Measurements from ENCODE around the gene L3MBTL4.

The L3MBTL4 gene

DNA sequence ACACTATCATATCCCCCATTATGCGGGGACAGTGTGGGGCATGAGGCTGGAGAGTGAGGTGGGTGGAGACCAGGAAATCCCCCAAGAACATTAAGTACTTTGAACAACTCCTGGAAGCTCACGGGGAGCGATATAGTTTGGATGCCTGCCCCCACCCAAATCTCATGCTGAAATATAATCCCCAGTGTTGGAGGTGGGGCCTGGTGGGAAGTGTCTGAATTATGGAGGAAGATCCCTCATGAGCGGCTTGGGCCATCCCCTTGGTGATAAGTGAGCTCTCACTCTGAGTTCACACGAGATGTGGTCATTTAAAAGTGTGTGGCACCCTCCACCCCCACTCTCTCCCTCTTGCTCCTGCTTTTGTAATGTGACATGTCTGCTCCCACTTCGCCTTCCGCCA is 422.3 kb downstream of the L3MBTL4 start:
- TF ChIP-seq, protein P1, sequence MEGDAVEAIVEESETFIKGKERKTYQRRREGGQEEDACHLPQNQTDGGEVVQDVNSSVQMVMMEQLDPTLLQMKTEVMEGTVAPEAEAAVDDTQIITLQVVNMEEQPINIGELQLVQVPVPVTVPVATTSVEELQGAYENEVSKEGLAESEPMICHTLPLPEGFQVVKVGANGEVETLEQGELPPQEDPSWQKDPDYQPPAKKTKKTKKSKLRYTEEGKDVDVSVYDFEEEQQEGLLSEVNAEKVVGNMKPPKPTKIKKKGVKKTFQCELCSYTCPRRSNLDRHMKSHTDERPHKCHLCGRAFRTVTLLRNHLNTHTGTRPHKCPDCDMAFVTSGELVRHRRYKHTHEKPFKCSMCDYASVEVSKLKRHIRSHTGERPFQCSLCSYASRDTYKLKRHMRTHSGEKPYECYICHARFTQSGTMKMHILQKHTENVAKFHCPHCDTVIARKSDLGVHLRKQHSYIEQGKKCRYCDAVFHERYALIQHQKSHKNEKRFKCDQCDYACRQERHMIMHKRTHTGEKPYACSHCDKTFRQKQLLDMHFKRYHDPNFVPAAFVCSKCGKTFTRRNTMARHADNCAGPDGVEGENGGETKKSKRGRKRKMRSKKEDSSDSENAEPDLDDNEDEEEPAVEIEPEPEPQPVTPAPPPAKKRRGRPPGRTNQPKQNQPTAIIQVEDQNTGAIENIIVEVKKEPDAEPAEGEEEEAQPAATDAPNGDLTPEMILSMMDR (IDR thresholded peaks at IDR 0.05; ENCODE audit: control insufficient read depth, extremely low read depth, insufficient read depth) = no peak
- DNase-seq (ENCODE audit: low read depth) = no peak
- no peak overlapping the region for H3K4me3 ChIP-seq (ENCODE audit: low read depth, low read length)

DNA sequence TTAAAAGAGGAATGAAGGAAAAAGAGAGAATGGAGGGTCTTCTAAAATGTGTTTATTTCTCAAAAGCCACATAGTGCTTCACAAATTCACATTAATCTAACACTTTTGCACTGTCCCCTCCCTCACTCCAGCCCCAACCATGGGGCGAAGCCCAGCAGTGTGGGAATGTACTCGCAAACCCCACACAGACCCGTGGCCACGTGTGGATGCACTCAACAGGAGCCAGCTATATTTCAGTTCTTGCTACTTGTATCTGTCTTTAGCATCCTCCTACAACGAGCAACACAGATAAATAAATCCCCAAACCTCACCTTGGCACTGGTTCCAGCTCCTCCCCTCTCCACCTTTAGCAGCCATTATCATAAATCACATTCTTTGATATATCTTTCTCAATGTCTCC is 427.5 kb downstream of the L3MBTL4 start:
- H3K4me3 ChIP-seq (ENCODE audit: low read depth, low read length) = no peak overlapping the region
- no peak for DNase-seq (ENCODE audit: low read depth)
- TF ChIP-seq, protein P1 (IDR thresholded peaks at IDR 0.05; ENCODE audit: control insufficient read depth, extremely low read depth, insufficient read depth) = no peak

DNA sequence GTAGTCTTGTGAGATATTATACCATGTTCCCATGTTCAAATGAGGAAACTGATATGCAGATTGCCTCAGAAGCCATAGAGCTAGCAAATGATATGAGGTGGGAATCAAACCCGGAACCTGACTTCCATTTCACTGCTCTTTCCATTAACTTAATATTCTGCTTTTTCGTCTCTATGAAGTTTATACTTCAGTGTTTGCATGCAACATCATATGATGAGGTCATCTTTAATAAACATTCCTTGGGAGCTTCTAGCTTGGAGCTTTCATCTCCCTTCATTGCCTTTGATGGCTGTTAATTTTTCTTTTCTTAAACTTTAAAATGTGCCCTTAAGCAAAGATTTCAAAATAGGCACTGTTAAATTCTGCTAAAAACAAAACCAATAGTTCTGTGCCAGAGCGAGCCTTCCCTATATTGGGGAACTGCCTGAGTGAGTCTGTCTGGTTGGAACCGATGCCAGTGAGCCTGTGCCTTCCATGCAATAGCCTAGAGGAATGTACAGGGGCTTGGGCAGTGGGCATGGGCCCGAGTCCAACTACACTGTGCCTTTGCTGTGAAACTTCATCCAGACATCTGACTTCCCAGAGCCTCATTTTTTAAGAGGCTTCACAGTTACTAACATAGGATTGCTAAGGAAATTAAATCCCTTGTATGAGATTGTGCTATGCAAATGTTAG is 428.3 kb downstream of the L3MBTL4 start:
- TF ChIP-seq, protein P1 (IDR thresholded peaks at IDR 0.05; ENCODE audit: control insufficient read depth, extremely low read depth, insufficient read depth) = no peak
- no peak overlapping the region for H3K4me3 ChIP-seq (ENCODE audit: low read depth, low read length)
- no peak for DNase-seq (ENCODE audit: low read depth)

DNA sequence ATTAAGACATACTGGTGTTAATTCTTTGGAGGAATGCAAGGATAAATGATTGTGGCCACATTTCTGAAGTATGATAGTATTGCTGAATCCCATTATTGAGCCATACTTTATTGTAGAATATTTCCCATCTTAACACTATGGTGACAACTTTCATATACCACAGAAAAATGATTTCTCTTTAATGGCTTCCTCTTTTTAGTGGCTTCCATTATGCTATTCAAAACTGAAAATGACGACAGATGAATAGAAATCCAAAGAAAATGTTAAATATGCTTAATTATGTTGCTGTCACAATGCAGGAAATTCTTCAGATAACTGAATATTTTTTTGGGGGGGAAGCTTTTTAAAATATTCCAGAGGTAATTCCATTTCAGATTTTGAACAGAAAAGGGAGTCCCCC is 430.5 kb downstream of the L3MBTL4 start:
- no peak for DNase-seq (ENCODE audit: low read depth)
- TF ChIP-seq, protein P1 (IDR thresholded peaks at IDR 0.05; ENCODE audit: control insufficient read depth, extremely low read depth, insufficient read depth) = no peak
- H3K4me3 ChIP-seq (ENCODE audit: low read depth, low read length) = no peak overlapping the region

DNA sequence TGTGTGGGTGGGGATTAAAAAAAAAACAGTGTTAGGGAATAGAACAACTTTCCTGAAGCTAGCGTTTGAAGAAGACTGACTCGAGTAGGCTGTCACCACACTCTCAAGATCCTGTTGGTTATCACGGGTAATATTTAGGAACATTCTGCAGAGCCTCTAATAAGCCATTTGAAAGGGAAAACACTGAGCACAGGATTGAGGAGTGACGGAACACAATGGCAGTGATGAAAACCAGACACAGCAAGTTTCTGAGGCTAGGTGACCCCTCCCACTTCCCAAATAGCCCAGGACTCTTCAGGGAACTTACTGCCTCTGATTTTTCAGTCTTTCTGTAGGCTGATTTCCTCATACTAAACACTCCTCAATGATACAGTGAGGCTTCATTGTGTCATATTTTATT is 431.2 kb downstream of the L3MBTL4 start:
- H3K4me3 ChIP-seq (ENCODE audit: low read depth, low read length) = no peak overlapping the region
- DNase-seq (ENCODE audit: low read depth) = no peak
- TF ChIP-seq, protein P1 (IDR thresholded peaks at IDR 0.05; ENCODE audit: control insufficient read depth, extremely low read depth, insufficient read depth) = no peak

DNA sequence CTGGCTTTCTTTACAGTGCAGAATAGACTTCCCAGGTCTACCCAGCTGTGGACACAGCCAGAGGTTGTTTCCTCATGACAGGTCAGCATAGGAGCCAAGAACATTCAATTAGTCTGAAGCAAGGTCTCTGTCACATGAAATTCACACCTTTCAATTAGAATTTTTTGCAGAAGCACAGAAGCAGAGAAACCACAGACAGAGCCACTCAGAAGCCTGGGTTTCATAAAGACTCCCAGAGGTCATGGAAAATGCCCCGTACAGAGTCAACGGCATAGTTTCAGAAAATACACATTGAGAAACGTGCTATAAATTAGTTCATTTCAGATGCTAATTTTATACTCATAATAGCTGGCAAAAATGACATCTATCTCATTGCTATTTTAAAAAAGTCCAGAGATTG is 432.4 kb downstream of the L3MBTL4 start:
- DNase-seq (ENCODE audit: low read depth) = no peak
- no peak overlapping the region for H3K4me3 ChIP-seq (ENCODE audit: low read depth, low read length)
- TF ChIP-seq, protein P1 (IDR thresholded peaks at IDR 0.05; ENCODE audit: control insufficient read depth, extremely low read depth, insufficient read depth) = no peak

DNA sequence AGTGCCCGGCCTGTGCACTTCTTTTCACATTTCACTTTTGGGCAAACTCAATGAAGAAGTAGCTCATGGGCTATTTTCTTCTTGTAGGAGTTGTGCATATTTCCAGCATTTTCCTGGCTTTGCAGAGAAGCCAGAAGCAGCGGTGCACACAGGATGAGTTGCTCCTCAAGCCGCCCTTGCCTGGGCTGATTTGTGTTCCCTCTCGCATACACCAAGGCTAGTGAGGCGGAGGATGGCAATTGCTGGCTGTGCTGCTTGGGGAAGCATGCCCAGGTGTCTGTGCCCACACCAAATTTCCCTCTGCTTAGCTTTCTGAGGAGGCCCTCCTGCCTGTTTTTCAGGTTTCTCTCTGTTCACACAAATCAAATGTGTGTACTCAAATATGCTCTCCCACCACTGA is 434.0 kb downstream of the L3MBTL4 start:
- H3K4me3 ChIP-seq (ENCODE audit: low read depth, low read length) = no peak overlapping the region
- DNase-seq (ENCODE audit: low read depth) = no peak
- TF ChIP-seq, protein P1 (IDR thresholded peaks at IDR 0.05; ENCODE audit: control insufficient read depth, extremely low read depth, insufficient read depth) = no peak
